ENCODE data around the gene FAM76B.
A peak's percentile ranks its signal among the peaks of the same experiment; 100 is the strongest.
"Not testable (repeated sequence)": the region's sequence is repeated elsewhere in the genome, so short reads cannot be mapped to it uniquely, and the experiment has no call there.

The FAM76B gene

GRCh38 chr11:95831198-95831883 is 41.8 kb upstream of the FAM76B start:
- no peak for TF ChIP-seq CTCF (IDR thresholded peaks at IDR 0.05; ENCODE audit: unreplicated experiment in 3 of 3)
- H3K27me3 Mint-ChIP-seq (ENCODE audit: low read depth): no peaks in the 10 kb centered on the region
- no peak overlapping the region for H3K27ac Mint-ChIP-seq
- no peaks in the 10 kb centered on the region for H3K9me3 Mint-ChIP-seq
- H3K4me3 Mint-ChIP-seq: no peak overlapping the region
- peaks cover 11% of the 10 kb centered on the region for H3K4me1 Mint-ChIP-seq
- H3K36me3 Mint-ChIP-seq (ENCODE audit: low read depth): peaks cover 61% of the 10 kb centered on the region

- Mint-ChIP-seq H3K36me3 (ENCODE audit: low read depth) (peaks cover 67% of the 10 kb centered on the region), H3K27ac (peak overlapping the region in 1 of 3 experiments; percentile 1), H3K9me3 (no peaks in the 10 kb centered on the region), H3K4me1 (no peaks in the 10 kb centered on the region), H3K27me3 (ENCODE audit: low read depth) (no peaks in the 10 kb centered on the region), H3K4me3 (no peak overlapping the region)
- no peak for TF ChIP-seq CTCF (IDR thresholded peaks at IDR 0.05; ENCODE audit: unreplicated experiment in 3 of 3)
Observed at GRCh38 chr11:95829580-95830259, 40.1 kb upstream of the FAM76B start.

GRCh38 chr11:95827696-95828095 is 38.1 kb upstream of the FAM76B start:
- no peaks in the 10 kb centered on the region for H3K9me3 Mint-ChIP-seq
- no peaks in the 10 kb centered on the region for H3K27me3 Mint-ChIP-seq (ENCODE audit: low read depth)
- peaks cover 66% of the 10 kb centered on the region for H3K36me3 Mint-ChIP-seq (ENCODE audit: low read depth)
- H3K27ac Mint-ChIP-seq: no peak overlapping the region
- no peak overlapping the region for H3K4me3 Mint-ChIP-seq
- no peaks in the 10 kb centered on the region for H3K4me1 Mint-ChIP-seq
- no peak for TF ChIP-seq CTCF (IDR thresholded peaks at IDR 0.05; ENCODE audit: unreplicated experiment in 3 of 3)

- Mint-ChIP-seq H3K4me1 (no peaks in the 10 kb centered on the region), H3K27ac (no peak overlapping the region), H3K9me3 (no peaks in the 10 kb centered on the region), H3K36me3 (ENCODE audit: low read depth) (peaks cover 74% of the 10 kb centered on the region), H3K27me3 (ENCODE audit: low read depth) (no peaks in the 10 kb centered on the region), H3K4me3 (no peak overlapping the region)
- no peak for TF ChIP-seq CTCF (IDR thresholded peaks at IDR 0.05; ENCODE audit: unreplicated experiment in 3 of 3)
Observed at GRCh38 chr11:95821640-95822039, 32.1 kb upstream of the FAM76B start.

- TF ChIP-seq CTCF (IDR thresholded peaks at IDR 0.05; ENCODE audit: unreplicated experiment in 3 of 3): no peak
- Mint-ChIP-seq H3K4me3 (no peak overlapping the region), H3K9me3 (no peaks in the 10 kb centered on the region), H3K27me3 (ENCODE audit: low read depth) (no peaks in the 10 kb centered on the region), H3K36me3 (ENCODE audit: low read depth) (peaks cover 65% of the 10 kb centered on the region), H3K4me1 (no peaks in the 10 kb centered on the region), H3K27ac (no peak overlapping the region)
Observed at GRCh38 chr11:95816037-95816436, 26.5 kb upstream of the FAM76B start.

GRCh38 chr11:95811052-95811451 is 21.5 kb upstream of the FAM76B start:
- not testable (repeated sequence) for H3K27ac Mint-ChIP-seq; H3K27me3 Mint-ChIP-seq (ENCODE audit: low read depth); H3K4me3 Mint-ChIP-seq; H3K4me1 Mint-ChIP-seq
- Mint-ChIP-seq H3K36me3 (ENCODE audit: low read depth) (peaks cover 77% of the 10 kb centered on the region), H3K9me3 (peaks cover 32% of the 10 kb centered on the region)

- not testable (repeated sequence) for H3K27me3 Mint-ChIP-seq (ENCODE audit: low read depth); H3K4me3 Mint-ChIP-seq; H3K4me1 Mint-ChIP-seq; H3K27ac Mint-ChIP-seq
- Mint-ChIP-seq H3K9me3 (peaks cover 39% of the 10 kb centered on the region), H3K36me3 (ENCODE audit: low read depth) (peaks cover 89% of the 10 kb centered on the region)
Observed at GRCh38 chr11:95806464-95806863, 16.9 kb upstream of the FAM76B start.
